Measurements from ENCODE around the gene ADAM19.

DNA sequence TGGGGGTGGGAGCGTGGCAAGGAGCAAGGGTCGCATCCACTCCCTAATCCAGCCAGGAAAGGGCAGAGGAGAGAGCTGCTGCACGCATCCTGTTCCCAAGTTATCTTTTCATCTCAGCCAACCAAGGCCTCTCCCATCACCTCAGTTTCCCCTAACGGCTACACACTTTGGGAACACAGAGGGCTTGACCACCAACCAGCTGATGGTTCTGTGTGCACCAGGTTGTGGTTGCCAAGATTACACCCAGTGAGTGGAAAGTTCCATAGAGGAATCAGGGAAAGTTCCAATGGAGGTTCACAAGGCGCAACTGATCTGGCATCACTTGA, 53.9 kb downstream of the ADAM19 start:
- TF ChIP-seq EZH2 (IDR thresholded peaks at IDR 0.05; ENCODE audit: low read length, missing control alignments): no peak
- no peak for TF ChIP-seq CTCF (conservative IDR thresholded peaks at IDR 0.05 in 1 of 2, IDR thresholded peaks at IDR 0.05 in 1 of 2; ENCODE audit: low read depth in 1 of 2, low read length in 2 of 2)
